Liver (tissue), 3 donors: ENCODE results near the gene KLF3.

ENCODE experiments used
- ATF3 ChIP-seq: IDR thresholded peaks from 2 replicates; pipeline ENCODE4 v1.6.1; 2016; ENCODE audit warnings: antibody characterized with exemption
- GABPA ChIP-seq, 2 donors: IDR thresholded peaks in 1 of 2; conservative IDR thresholded peaks in 1 of 2; 2 replicates each; pipeline ENCODE4 v1.6.1; 2016; ENCODE audit warnings: antibody characterized with exemption in 2 of 2, mild to moderate bottlenecking in 1 of 2, moderate library complexity in 1 of 2
- JUND ChIP-seq, 2 donors: IDR thresholded peaks; 2 replicates each; pipeline ENCODE4 v1.6.1; 2016; ENCODE audit warnings: antibody characterized with exemption in 2 of 2
- RAD21 ChIP-seq, 2 donors: IDR thresholded peaks; 2 replicates each; pipeline ENCODE4 v1.6.1; 2016; ENCODE audit warnings: antibody characterized with exemption in 2 of 2, mild to moderate bottlenecking in 2 of 2
- RXRA ChIP-seq, 2 donors: IDR thresholded peaks; 2 replicates each; pipeline ENCODE4 v1.6.1; 2017 to 2018; ENCODE audit warnings: antibody characterized with exemption in 2 of 2, mild to moderate bottlenecking in 1 of 2
- TAF1 ChIP-seq: conservative IDR thresholded peaks from 2 replicates; pipeline ENCODE4 v1.6.1; 2016; ENCODE audit warnings: antibody characterized with exemption, mild to moderate bottlenecking
- YY1 ChIP-seq: IDR thresholded peaks from 2 replicates; pipeline ENCODE4 v1.6.1; 2016; ENCODE audit warnings: antibody characterized with exemption, mild to moderate bottlenecking
- ZBTB33 ChIP-seq: IDR thresholded peaks from 2 replicates; pipeline ENCODE4 v1.6.1; 2016; ENCODE audit warnings: antibody characterized with exemption
- TF ChIP-seq, protein P1 (sequence below): fragments of 150-350 bp; IDR thresholded peaks from 2 replicates; pipeline ENCODE4 v1.5.1; 2017; ENCODE audit warnings: improper control_type of control experiment, low read depth, low read length; ENCODE audit not compliant: missing input control
- TF ChIP-seq, protein P2 (sequence below): IDR thresholded peaks from 2 replicates; pipeline ENCODE4 v1.6.1; 2016; ENCODE audit warnings: antibody characterized with exemption
- donor health status: healthy.
- donor health status: healthy.

DNA sequence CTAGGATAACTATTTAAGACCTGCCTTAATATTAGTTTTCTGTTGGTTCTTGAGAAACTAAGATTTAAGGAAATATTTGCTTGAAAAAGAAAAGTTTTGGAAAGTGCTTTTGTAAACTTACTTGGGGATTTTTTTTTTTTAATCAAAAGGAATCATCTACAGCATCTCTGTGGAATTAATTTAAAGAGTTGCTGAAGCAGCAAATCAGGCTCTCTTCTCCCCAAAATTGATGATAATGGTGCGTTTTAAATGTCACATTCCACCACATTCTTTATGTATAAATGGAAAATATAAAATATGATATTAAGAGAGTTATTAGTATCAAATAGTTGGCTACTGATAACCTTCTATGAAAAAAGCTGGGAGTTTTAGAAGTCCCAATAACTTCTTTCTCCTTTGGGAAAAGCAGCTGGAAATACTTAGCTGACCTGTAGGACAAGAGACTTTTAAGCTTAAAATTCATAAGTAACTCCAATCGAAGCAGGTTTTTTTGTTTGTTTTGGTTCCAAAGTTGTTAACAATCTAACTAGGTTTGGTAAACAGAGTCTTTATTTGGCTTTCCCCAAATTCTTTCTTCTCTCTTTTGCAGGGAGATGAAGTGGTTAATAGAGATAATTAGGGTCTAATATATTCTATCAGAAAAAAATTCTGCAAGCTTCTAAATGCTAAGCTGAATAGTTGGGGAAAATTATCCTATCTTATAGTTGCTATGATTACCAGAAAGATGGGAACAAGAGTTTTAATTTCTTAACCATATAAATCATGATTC, 4.4 kb downstream of the KLF3 start:
- TF ChIP-seq, protein P1, sequence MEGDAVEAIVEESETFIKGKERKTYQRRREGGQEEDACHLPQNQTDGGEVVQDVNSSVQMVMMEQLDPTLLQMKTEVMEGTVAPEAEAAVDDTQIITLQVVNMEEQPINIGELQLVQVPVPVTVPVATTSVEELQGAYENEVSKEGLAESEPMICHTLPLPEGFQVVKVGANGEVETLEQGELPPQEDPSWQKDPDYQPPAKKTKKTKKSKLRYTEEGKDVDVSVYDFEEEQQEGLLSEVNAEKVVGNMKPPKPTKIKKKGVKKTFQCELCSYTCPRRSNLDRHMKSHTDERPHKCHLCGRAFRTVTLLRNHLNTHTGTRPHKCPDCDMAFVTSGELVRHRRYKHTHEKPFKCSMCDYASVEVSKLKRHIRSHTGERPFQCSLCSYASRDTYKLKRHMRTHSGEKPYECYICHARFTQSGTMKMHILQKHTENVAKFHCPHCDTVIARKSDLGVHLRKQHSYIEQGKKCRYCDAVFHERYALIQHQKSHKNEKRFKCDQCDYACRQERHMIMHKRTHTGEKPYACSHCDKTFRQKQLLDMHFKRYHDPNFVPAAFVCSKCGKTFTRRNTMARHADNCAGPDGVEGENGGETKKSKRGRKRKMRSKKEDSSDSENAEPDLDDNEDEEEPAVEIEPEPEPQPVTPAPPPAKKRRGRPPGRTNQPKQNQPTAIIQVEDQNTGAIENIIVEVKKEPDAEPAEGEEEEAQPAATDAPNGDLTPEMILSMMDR, result no peak
- TF ChIP-seq TAF1 (no peak), RXRA (IDR thresholded peaks at IDR 0.05) (no peak), ZBTB33 (no peak), RAD21 (IDR thresholded peaks at IDR 0.05) (no peak), YY1 (no peak), ATF3 (no peak), JUND (IDR thresholded peaks at IDR 0.05) (no peak), GABPA (IDR thresholded peaks at IDR 0.05 in 1 of 2, conservative IDR thresholded peaks at IDR 0.05 in 1 of 2) (no peak)
- TF ChIP-seq, protein P2, sequence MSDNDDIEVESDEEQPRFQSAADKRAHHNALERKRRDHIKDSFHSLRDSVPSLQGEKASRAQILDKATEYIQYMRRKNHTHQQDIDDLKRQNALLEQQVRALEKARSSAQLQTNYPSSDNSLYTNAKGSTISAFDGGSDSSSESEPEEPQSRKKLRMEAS, result no peak
